SK-N-SH treated with all-trans-retinoic acid at 6 μM for 48 hours (cell line): Measurements from ENCODE around the gene TSSK6.

Experiments
- BACH2 ChIP-seq: fragments of 250-450 bp; sonication (Bioruptor Pico); IDR thresholded peaks from 2 replicates; pipeline ENCODE4 v1.9.0; 2021; ENCODE audit warnings: mild to moderate bottlenecking, borderline replicate concordance
- OSR1 ChIP-seq: fragments of 250-450 bp; sonication (Bioruptor Pico); IDR thresholded peaks from 2 replicates; pipeline ENCODE4 v1.8.0; 2022; ENCODE audit warnings: moderate library complexity, mild to moderate bottlenecking, inconsistent platforms
- ZNF70 ChIP-seq: fragments of 450-650 bp; formaldehyde crosslinking; IDR thresholded peaks from 2 replicates; pipeline ENCODE4 v1.5.0; 2020; ENCODE audit warnings: mild to moderate bottlenecking, moderate library complexity
- ZNF8 ChIP-seq: fragments of 450-650 bp; formaldehyde crosslinking; IDR thresholded peaks from 2 replicates; pipeline ENCODE4 v1.5.0; 2020; ENCODE audit warnings: mild to moderate bottlenecking, moderate library complexity
- TF ChIP-seq, protein P1 (sequence below): fragments of 250-450 bp; sonication (Bioruptor Pico); IDR thresholded peaks from 2 replicates; pipeline ENCODE4 v1.8.0; 2021; ENCODE audit warnings: low read depth, mild to moderate bottlenecking, moderate library complexity, borderline replicate concordance

DNA sequence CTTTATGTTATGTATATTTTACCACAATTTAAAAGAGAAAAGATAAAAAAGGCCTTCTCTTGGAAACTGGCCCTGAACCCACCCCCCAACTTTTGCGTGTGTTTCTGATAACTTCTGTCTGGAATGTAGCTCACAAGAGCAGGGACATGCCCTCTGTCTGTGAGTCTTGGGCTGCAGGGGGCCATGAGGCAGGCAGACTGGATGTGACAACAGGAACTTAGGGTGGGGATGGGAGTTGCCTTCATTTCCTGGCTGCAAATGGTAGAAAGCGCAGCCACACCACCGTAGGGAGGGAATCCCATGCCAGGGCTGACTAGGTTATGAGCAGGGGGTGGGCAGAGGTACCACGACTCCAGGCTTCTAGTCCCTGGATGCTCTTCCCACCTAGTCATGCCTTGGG is 44.6 kb upstream of the TSSK6 start:
- TF ChIP-seq BACH2 (CRISPR knock-in tag): no peak
- no peak for TF ChIP-seq ZNF8
- TF ChIP-seq ZNF70 (CRISPR knock-in tag): no peak
- no peak for TF ChIP-seq OSR1
- TF ChIP-seq, protein P1, sequence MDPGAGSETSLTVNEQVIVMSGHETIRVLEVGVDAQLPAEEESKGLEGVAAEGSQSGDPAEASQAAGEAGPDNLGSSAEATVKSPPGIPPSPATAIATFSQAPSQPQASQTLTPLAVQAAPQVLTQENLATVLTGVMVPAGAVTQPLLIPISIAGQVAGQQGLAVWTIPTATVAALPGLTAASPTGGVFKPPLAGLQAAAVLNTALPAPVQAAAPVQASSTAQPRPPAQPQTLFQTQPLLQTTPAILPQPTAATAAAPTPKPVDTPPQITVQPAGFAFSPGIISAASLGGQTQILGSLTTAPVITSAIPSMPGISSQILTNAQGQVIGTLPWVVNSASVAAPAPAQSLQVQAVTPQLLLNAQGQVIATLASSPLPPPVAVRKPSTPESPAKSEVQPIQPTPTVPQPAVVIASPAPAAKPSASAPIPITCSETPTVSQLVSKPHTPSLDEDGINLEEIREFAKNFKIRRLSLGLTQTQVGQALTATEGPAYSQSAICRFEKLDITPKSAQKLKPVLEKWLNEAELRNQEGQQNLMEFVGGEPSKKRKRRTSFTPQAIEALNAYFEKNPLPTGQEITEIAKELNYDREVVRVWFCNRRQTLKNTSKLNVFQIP (CRISPR knock-in tag): no peak
